Brain microvascular endothelial cell (primary cell): ENCODE results near the gene DEGS2.

ENCODE experiments used
- DNase-seq: peaks from one replicate; pipeline ENCODE4 v3.0.0-alpha.2; 2020
- H3K27ac ChIP-seq: fragments of 250-450 bp; sonication (Bioruptor Pico); 2 replicates; pipeline ENCODE4 v1.5.1; 2020; ENCODE audit warnings: mild to moderate bottlenecking, moderate library complexity
- H3K27me3 ChIP-seq: fragments of 250-450 bp; sonication (Bioruptor Pico); replicated peaks from 2 replicates; pipeline ENCODE4 v1.5.1; 2020; ENCODE audit warnings: mild to moderate bottlenecking
- H3K36me3 ChIP-seq: fragments of 250-450 bp; sonication (Bioruptor Pico); replicated peaks from 2 replicates; pipeline ENCODE4 v1.5.1; 2020; ENCODE audit warnings: mild to moderate bottlenecking
- H3K4me3 ChIP-seq: 2 replicates; pipeline ENCODE4 v1.5.1; 2011; ENCODE audit warnings: low read depth, mild to moderate bottlenecking, control low read depth, low read length, moderate library complexity
- in situ Hi-C: cut with HindIII; loops from 2 replicates; pipeline ENCODE4 v1.10.0; 2017; ENCODE audit warnings: low sequenced_read_pairs, low pct_ligation_motif_present
- TF ChIP-seq, protein P1 (sequence below): IDR thresholded peaks from 2 replicates; pipeline ENCODE4 v1.5.1; 2011; ENCODE audit warnings: low read depth, mild to moderate bottlenecking, moderate library complexity, low read length, control low read depth, inconsistent platforms; ENCODE audit errors: missing control alignments

DEGS2 gene

DNA sequence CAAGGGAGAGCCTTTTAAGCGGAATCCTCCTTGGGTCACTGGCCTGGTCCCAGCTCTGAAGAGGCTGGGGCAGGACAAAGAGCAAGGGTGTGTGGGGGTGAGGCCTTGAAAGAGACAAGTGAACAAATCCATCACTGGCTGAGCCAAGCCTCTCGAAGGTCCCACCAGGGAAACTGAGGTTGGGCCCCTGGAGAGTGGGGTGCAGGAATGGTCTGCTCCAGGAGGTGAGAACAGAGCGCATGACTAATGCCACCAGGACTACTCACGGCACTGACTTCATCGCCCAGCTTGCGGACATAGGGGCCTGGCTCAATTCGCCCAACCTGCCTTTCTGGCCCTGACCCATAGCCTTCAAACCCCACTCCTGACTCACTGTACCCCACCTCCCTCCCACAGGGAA, 19.2 kb upstream of the DEGS2 start:
- Histone ChIP-seq H3K36me3 (no peaks in the 10 kb centered on the region), H3K27me3 (no peaks in the 10 kb centered on the region), H3K4me3 (no peak overlapping the region), H3K27ac (no peak overlapping the region)
- no peak for DNase-seq
- TF ChIP-seq, protein P1, sequence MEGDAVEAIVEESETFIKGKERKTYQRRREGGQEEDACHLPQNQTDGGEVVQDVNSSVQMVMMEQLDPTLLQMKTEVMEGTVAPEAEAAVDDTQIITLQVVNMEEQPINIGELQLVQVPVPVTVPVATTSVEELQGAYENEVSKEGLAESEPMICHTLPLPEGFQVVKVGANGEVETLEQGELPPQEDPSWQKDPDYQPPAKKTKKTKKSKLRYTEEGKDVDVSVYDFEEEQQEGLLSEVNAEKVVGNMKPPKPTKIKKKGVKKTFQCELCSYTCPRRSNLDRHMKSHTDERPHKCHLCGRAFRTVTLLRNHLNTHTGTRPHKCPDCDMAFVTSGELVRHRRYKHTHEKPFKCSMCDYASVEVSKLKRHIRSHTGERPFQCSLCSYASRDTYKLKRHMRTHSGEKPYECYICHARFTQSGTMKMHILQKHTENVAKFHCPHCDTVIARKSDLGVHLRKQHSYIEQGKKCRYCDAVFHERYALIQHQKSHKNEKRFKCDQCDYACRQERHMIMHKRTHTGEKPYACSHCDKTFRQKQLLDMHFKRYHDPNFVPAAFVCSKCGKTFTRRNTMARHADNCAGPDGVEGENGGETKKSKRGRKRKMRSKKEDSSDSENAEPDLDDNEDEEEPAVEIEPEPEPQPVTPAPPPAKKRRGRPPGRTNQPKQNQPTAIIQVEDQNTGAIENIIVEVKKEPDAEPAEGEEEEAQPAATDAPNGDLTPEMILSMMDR: no peak
- in situ Hi-C loops: no loop called here

DNA sequence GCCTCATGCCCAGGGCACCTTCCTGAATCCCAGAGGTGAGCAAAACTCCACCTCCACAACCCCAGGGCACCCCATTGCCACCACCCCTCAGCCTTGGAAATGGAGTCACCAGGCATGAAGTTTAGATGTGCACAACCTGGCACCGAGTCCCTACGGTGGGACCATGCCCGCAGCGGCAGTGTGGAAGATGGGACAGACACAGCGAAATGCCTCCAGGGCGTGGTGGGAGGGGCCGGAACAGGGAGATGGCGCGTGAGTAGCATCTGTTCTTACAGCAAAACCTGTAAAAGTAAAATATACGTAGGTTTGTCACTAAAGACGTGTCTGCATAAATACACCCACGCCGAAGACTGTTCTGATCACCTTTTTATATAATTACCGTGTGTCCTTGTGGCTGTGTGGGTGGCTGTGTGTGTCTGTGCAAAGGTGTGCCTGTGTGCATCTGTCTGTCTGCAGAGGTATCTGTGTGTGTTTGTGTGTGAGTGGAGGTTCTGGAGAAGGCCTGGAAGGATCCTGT, 17.4 kb upstream of the DEGS2 start:
- H3K36me3 ChIP-seq: no peaks in the 10 kb centered on the region
- TF ChIP-seq, protein P1: no peak
- H3K4me3 ChIP-seq: no peak overlapping the region
- no peak overlapping the region for H3K27ac ChIP-seq
- no peaks in the 10 kb centered on the region for H3K27me3 ChIP-seq
- DNase-seq: no peak
- in situ Hi-C loops: no loop called here

DNA sequence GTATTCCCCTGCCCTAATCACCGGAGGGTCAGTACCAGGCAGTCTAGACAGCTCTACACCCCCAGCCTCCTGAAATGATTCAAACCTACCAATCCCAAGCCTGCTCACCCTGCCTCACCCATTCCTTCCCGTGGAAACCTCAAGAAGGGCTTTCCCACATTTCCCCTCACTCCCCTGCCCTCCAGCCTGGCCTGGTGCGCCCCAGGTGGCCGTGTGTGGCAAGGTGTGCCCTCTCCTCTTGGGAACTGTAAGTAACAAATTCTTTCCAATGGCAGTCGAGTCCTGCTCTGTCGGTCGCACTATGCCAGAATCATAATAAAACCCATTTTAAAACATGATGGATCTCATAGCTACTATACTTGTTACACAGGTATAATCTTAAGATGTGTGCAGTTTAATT, 13.9 kb upstream of the DEGS2 start:
- Histone ChIP-seq H3K4me3 (no peak overlapping the region), H3K27ac (no peak overlapping the region), H3K36me3 (no peaks in the 10 kb centered on the region), H3K27me3 (no peaks in the 10 kb centered on the region)
- in situ Hi-C loops: no loop called here
- TF ChIP-seq, protein P1: no peak
- DNase-seq: no peak

DNA sequence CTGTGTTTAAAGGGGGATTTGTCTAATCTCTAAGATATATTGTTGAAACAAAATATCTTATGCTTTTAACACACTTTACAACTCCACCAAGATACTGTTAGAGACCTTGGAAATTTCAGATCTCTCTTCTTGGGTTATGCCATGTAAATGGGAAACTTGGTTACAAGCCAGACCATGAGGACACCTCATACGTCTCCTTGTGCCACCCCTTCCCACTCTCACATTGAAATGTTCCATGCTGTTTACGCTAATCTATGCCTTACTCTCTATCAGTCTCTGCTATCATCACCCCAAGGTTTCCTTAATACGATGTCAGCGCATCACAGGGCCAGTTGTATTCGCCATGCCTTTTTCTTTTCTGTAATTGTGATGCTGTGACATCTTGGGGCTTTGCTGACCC, 13.4 kb upstream of the DEGS2 start:
- no peak overlapping the region for H3K4me3 ChIP-seq
- TF ChIP-seq, protein P1: no peak
- no peak overlapping the region for H3K27ac ChIP-seq
- in situ Hi-C loops: no loop called here
- H3K36me3 ChIP-seq: no peaks in the 10 kb centered on the region
- H3K27me3 ChIP-seq: no peaks in the 10 kb centered on the region
- DNase-seq: no peak

DNA sequence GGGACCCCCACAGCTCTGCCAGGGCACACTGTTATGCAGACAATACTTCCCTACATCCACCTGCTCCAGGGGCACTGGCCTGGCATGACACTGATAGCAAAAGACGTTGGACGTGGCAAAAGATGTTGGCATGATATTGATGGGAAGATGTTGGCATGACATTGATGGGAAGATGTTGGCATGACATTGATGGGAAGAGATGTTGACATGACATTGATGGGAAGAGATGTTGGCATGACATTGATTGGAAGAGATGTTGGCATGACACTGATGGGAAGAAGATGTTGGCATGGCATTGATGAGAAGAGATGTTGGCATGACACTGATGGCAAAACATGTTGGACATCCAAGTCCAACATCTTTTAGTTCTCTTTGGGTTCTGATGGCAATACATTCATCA, 11.4 kb upstream of the DEGS2 start:
- Histone ChIP-seq H3K4me3 (no peak overlapping the region), H3K36me3 (no peaks in the 10 kb centered on the region), H3K27me3 (no peaks in the 10 kb centered on the region), H3K27ac (no peak overlapping the region)
- TF ChIP-seq, protein P1: no peak
- in situ Hi-C loops: no loop called here
- no peak for DNase-seq

DNA sequence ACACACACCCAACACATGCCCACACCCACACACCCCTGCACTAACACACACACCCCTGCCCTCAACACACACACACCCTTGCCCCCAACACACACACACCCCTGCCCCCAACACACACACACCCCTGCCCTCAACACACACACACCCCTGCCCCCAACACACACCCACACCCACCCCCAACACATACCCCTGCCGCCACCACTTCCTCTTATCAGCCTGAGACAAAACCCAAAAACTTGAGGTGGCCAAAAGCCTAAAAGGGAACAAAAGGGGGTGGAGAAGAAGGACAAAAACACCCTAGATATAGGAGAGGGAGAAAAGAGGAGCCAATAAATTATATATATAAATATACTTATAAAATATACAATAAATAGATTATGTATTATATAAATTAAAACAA, 9.1 kb upstream of the DEGS2 start:
- H3K36me3 ChIP-seq: no peaks in the 10 kb centered on the region
- no peaks in the 10 kb centered on the region for H3K27me3 ChIP-seq
- no peak for DNase-seq
- in situ Hi-C loops: no loop called here
- TF ChIP-seq, protein P1: no peak
- H3K4me3 ChIP-seq: no peak overlapping the region
- no peak overlapping the region for H3K27ac ChIP-seq
